ENCODE measurements around the gene KLHL35. TPM values are rescaled to one million over a fixed set of nuclear protein-coding genes. Genes with fewer than 3 reads are reported as not detected.
"Not testable (repeated sequence)": the region's sequence is repeated elsewhere in the genome, so short reads cannot be mapped to it uniquely, and the experiment has no call there.

KLHL35 gene
- total RNA-seq, 2 donors from 2014 or later, result 0.50 to 0.67 TPM

DNA sequence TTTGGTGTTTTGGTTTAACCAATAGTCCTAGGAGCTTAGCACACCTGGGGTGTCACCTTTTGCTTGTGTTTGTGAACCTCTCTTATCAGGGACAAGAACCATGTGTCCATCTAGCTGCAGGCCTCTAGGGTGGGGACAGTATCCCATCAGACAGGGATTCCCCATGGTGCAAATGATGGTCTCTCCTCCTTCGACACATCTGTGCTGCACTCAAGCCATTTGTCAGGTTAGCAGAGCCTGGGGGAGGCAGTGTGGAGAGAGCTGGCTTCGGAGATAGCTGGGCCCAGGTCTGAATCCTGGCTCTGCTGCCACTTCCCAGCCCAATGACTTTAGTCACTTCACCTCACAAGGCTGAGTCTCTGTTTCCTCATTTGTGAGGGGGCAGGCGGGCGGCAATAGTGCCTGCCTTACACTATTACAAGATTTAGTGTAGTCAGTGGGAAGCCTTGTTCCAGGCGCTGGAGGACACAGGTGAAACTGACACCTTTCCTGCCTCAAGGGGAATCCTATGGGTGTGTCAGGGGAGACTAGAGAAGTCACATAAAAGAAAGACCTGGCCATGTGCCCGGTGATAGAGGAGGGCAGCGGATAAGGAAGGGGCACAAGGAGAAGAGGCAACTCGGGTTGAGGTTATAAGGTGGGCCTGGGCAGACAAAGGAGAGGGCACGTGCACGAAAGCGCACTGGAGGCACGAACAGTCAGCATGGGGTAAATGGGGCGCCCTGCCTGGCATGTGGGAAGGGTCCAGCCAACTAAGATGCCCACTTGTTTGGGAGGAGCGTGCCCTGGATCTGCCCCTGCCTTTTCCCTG, 12.6 kb downstream of the KLHL35 start:
- Histone ChIP-seq H3K9ac (ENCODE audit: low read depth in 2 of 2, low read length in 2 of 2) (no peak overlapping the region), H3K36me3 (no peaks in the 10 kb centered on the region), H3K27me3 (no peaks in the 10 kb centered on the region), H3K4me1 (peaks cover 15% of the 10 kb centered on the region), H3K27ac (no peak overlapping the region), H3K9me3 (no peaks in the 10 kb centered on the region), H3K4me3 (no peak overlapping the region)
- intact Hi-C loops (cut with DNase I), result no loop called here
- DNase-seq, result peak; percentile 58
- TF ChIP-seq, protein P1, sequence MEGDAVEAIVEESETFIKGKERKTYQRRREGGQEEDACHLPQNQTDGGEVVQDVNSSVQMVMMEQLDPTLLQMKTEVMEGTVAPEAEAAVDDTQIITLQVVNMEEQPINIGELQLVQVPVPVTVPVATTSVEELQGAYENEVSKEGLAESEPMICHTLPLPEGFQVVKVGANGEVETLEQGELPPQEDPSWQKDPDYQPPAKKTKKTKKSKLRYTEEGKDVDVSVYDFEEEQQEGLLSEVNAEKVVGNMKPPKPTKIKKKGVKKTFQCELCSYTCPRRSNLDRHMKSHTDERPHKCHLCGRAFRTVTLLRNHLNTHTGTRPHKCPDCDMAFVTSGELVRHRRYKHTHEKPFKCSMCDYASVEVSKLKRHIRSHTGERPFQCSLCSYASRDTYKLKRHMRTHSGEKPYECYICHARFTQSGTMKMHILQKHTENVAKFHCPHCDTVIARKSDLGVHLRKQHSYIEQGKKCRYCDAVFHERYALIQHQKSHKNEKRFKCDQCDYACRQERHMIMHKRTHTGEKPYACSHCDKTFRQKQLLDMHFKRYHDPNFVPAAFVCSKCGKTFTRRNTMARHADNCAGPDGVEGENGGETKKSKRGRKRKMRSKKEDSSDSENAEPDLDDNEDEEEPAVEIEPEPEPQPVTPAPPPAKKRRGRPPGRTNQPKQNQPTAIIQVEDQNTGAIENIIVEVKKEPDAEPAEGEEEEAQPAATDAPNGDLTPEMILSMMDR (IDR thresholded peaks at IDR 0.05), result no peak

DNA sequence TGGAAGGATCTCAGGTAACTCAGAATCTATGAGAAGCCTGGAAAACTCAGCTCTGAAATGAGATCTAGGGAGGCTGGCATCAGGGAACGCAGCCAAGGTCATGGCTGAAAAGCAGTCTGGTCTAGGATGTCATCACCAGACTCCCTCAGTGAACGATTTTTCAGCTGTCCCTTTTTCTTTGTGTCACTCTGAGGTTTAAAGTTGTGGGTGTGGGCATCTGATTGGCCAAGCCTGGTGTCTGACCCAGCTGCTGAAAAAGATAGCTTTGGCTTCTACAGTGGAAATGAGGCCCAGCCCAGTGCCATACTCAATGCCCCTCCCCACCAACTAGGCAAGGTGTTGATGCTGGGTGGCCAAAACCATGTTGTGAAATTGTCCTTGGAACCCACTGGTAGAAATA, 19.1 kb downstream of the KLHL35 start:
- no peak overlapping the region for H3K9ac ChIP-seq (ENCODE audit: low read depth in 2 of 2, low read length in 2 of 2)
- DNase-seq, result no peak
- intact Hi-C loops (cut with DNase I), result no loop called here
- H3K36me3 ChIP-seq, result no peaks in the 10 kb centered on the region
- H3K4me3 ChIP-seq, result no peak overlapping the region
- no peaks in the 10 kb centered on the region for H3K9me3 ChIP-seq
- H3K27me3 ChIP-seq, result no peaks in the 10 kb centered on the region
- TF ChIP-seq, protein P1 (IDR thresholded peaks at IDR 0.05), result no peak
- no peaks in the 10 kb centered on the region for H3K4me1 ChIP-seq
- H3K27ac ChIP-seq, result no peak overlapping the region

DNA sequence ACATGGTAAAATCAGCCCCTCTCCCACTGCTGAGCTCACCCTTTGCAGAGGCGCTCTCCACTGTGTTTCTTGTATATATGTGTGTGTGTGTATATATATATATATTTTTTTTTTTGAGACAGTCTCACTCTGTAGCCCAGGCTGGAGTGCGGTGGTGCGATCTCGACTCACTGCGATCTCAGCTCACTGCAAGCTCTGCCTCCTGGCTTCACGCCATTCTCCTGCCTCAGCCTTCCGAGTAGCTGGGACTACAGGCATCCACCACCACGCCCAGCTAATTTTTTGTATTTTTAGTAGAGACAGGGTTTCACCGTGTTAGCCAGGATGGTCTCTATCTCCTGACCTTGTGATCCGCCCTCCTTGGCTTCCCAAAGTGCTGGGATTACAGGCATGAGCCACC, 19.9 kb downstream of the KLHL35 start:
- H3K27ac ChIP-seq; H3K4me3 ChIP-seq; intact Hi-C loops (cut with DNase I); H3K36me3 ChIP-seq; H3K4me1 ChIP-seq; DNase-seq; H3K27me3 ChIP-seq; H3K9me3 ChIP-seq; H3K9ac ChIP-seq (ENCODE audit: low read depth in 2 of 2, low read length in 2 of 2): not testable (repeated sequence)

DNA sequence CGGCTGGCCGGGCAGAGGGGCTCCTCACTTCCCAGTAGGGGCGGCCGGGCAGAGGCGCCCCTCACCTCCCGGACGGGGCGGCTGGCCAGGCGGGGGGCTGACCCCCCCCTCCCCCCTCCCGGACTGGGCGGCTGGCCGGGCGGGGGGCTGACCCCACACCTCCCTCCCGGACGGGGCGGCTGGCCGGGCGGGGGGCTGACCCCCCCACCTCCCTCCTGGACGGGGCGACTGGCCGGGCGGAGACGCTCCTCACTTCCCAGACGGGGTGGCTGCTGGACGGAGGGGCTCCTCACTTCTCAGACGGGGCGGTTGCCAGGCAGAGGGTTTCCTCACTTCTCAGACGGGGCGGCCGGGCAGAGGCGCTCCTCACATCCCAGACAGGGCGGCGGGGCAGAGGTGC, 23.0 kb downstream of the KLHL35 start:
- DNase-seq; intact Hi-C loops (cut with DNase I); H3K9me3 ChIP-seq; H3K4me3 ChIP-seq; H3K27ac ChIP-seq; H3K9ac ChIP-seq (ENCODE audit: low read depth in 2 of 2, low read length in 2 of 2); H3K4me1 ChIP-seq; H3K27me3 ChIP-seq: not testable (repeated sequence)
- peaks cover 11% of the 10 kb centered on the region for H3K36me3 ChIP-seq

DNA sequence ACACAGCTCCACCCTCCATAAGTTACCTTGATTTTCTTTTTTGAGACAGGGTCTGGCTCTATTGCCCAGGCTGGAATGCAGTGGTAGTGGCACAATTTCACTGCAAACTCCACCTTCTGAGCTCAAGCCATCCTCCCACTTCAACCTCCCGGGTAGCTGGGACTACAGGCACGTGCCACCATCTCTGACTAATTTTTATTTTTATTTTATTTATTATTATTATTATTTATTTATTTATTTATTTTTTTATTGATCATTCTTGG, 24.1 kb downstream of the KLHL35 start:
- H3K9ac ChIP-seq (ENCODE audit: low read depth in 2 of 2, low read length in 2 of 2), result no peak overlapping the region
- no peak for DNase-seq
- intact Hi-C loops (cut with DNase I), result no loop called here
- H3K27ac ChIP-seq, result no peak overlapping the region
- H3K36me3 ChIP-seq, result peaks cover 22% of the 10 kb centered on the region
- H3K27me3 ChIP-seq, result no peaks in the 10 kb centered on the region
- H3K9me3 ChIP-seq, result no peaks in the 10 kb centered on the region
- no peak overlapping the region for H3K4me3 ChIP-seq
- no peaks in the 10 kb centered on the region for H3K4me1 ChIP-seq
- TF ChIP-seq, protein P1 (IDR thresholded peaks at IDR 0.05), result no peak

DNA sequence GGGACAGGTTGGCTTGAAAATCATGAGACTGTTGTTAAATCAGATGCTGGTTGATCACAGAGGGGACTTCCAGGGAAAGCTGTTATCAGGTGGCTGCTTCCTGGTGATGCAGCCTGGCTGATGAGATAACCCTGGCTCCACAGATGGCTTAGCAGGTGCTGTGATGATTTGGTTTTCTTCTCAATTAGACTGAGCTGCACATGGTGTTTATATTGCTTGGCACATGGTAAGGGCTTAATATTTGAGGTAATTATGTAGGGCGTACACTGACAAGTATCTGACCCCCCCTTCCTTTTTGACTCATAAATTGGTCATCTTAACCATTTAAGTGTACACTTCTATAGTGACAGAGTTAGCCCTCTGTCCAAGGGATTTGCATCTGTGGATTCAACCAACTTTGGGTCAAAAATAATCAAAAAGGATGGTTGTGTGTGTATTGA, 26.6 kb downstream of the KLHL35 start:
- Histone ChIP-seq H3K9ac (ENCODE audit: low read depth in 2 of 2, low read length in 2 of 2) (no peak overlapping the region), H3K4me1 (peaks cover 5% of the 10 kb centered on the region), H3K4me3 (no peak overlapping the region), H3K27me3 (no peaks in the 10 kb centered on the region), H3K27ac (no peak overlapping the region), H3K36me3 (peaks cover 25% of the 10 kb centered on the region), H3K9me3 (no peaks in the 10 kb centered on the region)
- no peak for DNase-seq
- TF ChIP-seq, protein P1 (IDR thresholded peaks at IDR 0.05), result no peak
- intact Hi-C loops (cut with DNase I), result no loop called here
